Activated CD8-positive, alpha-beta memory T cell treated with anti-CD3 and anti-CD28 coated beads, Interleukin-2, amount 10 ng/mL, durations not matched to agents 7 days and 5 days (primary cell): ENCODE data around the gene ASIP. TPM values are rescaled to one million over a fixed set of nuclear protein-coding genes. Genes with fewer than 3 reads are reported as not detected.
"Not testable (repeated sequence)": the region's sequence is repeated elsewhere in the genome, so short reads cannot be mapped to it uniquely, and the experiment has no call there.

Experiments used
- ATAC-seq: fragments of 150-1000 bp; cut with Tn5 transposase; one replicate; pipeline ENCODE4 v1.10.0; 2021; ENCODE audit warnings: moderate library complexity
- CTCF ChIA-PET: fragments of 350-600 bp; sonication (Branson Sonifier 250); formaldehyde crosslinking; loops from one replicate; lab custom pipeline; 2021; ENCODE audit warnings: antibody characterized with exemption; lab: Charles Lee
- DNase-seq: peaks from one replicate; pipeline ENCODE4 v3.0.0-alpha.2; 2020
- H3K27ac Mint-ChIP-seq: one replicate; pipeline ENCODE4 v1.8.0; 2021; ENCODE audit warnings: mild to moderate bottlenecking, mixed read lengths
- H3K27me3 Mint-ChIP-seq: one replicate; pipeline ENCODE4 v1.8.0; 2021; ENCODE audit warnings: mixed read lengths
- H3K36me3 Mint-ChIP-seq: one replicate; pipeline ENCODE4 v1.8.0; 2021; ENCODE audit warnings: mild to moderate bottlenecking, mixed read lengths
- H3K4me1 Mint-ChIP-seq: one replicate; pipeline ENCODE4 v1.8.0; 2021; ENCODE audit warnings: mixed read lengths
- H3K4me3 Mint-ChIP-seq: one replicate; pipeline ENCODE4 v1.8.0; 2021; ENCODE audit warnings: mild to moderate bottlenecking, moderate library complexity, mixed read lengths
- H3K9me3 Mint-ChIP-seq: one replicate; pipeline ENCODE4 v1.8.0; 2022; ENCODE audit warnings: low read depth, mixed read lengths
- total RNA-seq, 2 experiments: library from RNA; stranded (reverse); gene quantifications; one replicate each; pipeline ENCODE4 v1.2.3, GENCODE V29; 2021

The ASIP gene, protein sequence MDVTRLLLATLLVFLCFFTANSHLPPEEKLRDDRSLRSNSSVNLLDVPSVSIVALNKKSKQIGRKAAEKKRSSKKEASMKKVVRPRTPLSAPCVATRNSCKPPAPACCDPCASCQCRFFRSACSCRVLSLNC
- not detected for total RNA-seq

DNA sequence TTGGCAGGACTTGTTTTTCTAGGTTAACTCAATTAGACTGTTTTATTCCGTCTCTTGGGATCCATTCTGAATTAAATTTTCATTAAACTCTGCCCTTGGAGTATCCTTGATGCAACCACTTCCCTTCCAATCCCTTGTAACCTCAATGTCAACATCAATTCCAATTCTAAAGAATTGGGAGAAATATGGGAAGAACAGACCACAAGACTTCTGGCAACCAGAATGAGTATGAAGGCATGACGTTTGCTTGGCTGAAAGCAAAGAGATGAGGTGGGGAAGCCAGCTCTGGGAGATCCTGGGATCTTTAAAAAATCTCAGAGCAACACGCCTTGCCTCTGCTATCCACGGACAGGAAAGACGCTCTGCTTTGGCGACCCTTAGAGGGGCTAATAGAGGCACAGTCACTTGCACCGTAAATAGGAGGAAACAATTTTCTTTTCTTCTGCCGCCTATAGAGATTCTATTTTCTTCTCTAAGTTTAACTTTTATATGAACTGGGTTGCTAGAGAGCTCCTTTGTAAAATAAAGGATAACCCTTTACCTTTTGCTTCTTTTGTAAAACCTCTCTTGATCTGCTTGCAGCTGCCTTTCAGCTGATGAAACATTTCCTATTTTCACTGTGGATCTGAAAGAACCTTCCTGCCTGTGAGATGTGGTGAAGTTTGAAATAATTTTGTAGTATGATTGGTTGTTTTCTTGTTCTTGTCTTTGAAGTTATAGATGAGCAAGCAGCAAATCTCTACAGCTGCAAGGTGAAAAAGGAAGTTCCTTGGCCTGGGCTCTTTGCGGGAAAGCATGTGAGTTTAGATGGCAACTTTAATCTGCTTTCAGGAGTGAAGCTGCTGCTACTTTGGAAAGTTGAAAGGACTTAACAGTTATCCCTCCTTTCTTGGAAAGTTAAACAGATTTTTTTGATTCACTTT lies at the start of gene ASIP:
Gene ASIP, plus strand, starts transcription at position 731 of the 923 bp plus-strand sequence. CDS start 18,952 bp downstream, outside the sequence.
- Mint-ChIP-seq H3K9me3 (peaks cover 14% of the 10 kb centered on the region), H3K36me3 (peaks cover 4% of the 10 kb centered on the region), H3K27ac (no peak within 1 kb of the TSS), H3K4me3 (no peak within 1 kb of the TSS), H3K4me1 (peaks cover 4% of the 10 kb centered on the region), H3K27me3 (peaks cover 61% of the 10 kb centered on the region)
- ATAC-seq (no peak), DNase-seq (no peak)
- CTCF ChIA-PET = interaction anchor here (1.5 to 2.2 kb wide), 2 partner anchors 15 to 50 kb away, joined by 4 to 7 read pairs; no protein-coding TSS in a partner anchor

DNA sequence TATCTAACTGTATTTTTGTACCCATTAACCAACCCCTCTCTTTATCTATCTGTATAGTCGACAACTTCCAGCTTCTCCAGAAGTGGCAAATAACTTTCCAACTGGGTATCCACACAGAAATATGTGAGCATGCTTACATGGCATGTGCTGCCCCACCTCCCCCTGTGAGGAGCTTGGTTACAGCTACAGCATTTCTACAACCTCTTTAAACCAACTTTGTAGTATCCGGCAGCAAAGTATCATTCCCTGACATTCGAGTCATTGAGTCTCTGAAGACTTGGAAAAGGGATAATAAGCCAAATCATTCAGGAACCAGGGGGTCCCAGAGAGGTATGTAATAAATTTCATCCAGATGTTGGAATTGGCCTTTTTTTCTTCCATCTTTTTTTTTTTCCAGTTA lies 48.2 kb upstream of the ASIP start:
- Mint-ChIP-seq H3K4me3 (no peak overlapping the region), H3K9me3 (no peaks in the 10 kb centered on the region), H3K27me3 (peaks cover 45% of the 10 kb centered on the region), H3K4me1 (peaks cover 10% of the 10 kb centered on the region), H3K27ac (no peak overlapping the region), H3K36me3 (no peaks in the 10 kb centered on the region)
- ATAC-seq (no peak), DNase-seq (no peak)
- CTCF ChIA-PET = no interaction called here

DNA sequence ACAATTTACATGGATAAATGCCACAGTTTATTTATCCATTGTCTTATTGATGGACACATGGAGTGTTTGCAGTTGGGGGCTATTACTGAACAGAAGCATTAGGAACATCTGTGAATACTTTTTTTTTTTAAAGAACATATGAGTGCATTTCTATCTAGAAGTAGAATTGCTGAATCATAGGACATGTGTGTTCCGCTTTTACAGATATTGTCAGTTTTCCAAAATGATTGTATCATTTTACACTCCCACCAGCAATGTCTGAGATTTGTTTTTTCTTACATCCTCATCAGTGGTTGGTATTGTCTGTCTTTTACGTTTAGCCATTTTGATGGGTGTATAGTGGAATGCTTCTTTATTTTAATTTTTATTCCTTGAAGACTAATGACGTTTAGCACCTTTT lies 42.0 kb upstream of the ASIP start:
- H3K4me3 Mint-ChIP-seq = no peak overlapping the region

DNA sequence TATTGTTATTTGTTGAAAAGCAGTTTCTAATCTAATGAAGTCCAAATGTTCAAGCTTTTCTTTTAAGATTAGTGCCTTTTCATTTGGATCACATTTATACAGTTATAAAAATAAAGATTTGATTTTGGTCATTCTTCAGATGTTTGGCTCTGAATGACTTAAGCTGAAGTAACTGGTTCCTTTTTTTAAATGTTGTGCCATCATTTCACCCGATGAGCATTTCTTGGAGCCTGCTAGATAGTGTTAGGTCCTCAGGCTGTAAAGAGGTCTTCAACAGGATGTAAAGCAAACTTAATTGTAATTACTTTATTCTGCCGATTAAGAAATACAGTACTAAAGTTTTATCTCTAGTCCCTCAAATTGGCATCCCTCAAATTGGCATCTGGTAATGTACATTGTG lies 41.2 kb upstream of the ASIP start:
- Mint-ChIP-seq H3K36me3 (no peaks in the 10 kb centered on the region), H3K9me3 (no peaks in the 10 kb centered on the region), H3K4me1 (peaks cover 3% of the 10 kb centered on the region), H3K27me3 (peaks cover 40% of the 10 kb centered on the region), H3K4me3 (no peak overlapping the region), H3K27ac (no peak overlapping the region)
- no peak for ATAC-seq
- DNase-seq = no peak
- CTCF ChIA-PET = interaction anchor here (1.4 to 1.9 kb wide), 2 partner anchors 9 to 568 kb away, joined by 4 to 8 read pairs; no protein-coding TSS in a partner anchor

More for the DNA sequence above, 42.0 kb upstream of the ASIP start:
- no peaks in the 10 kb centered on the region for H3K9me3 Mint-ChIP-seq
- H3K4me1 Mint-ChIP-seq = peaks cover 10% of the 10 kb centered on the region
- ATAC-seq = no peak
- H3K27me3 Mint-ChIP-seq = peaks cover 43% of the 10 kb centered on the region
- H3K27ac Mint-ChIP-seq = no peak overlapping the region
- no peaks in the 10 kb centered on the region for H3K36me3 Mint-ChIP-seq
- CTCF ChIA-PET = interaction anchor here (1.9 kb wide), 1 partner anchor 8 kb away, joined by 8 read pairs; no protein-coding TSS in a partner anchor
- DNase-seq = no peak

- ATAC-seq (no peak), DNase-seq (no peak)
- Mint-ChIP-seq H3K27me3 (peaks cover 44% of the 10 kb centered on the region), H3K4me3 (no peak overlapping the region), H3K27ac (no peak overlapping the region), H3K36me3 (no peaks in the 10 kb centered on the region), H3K9me3 (peaks cover 2% of the 10 kb centered on the region), H3K4me1 (no peaks in the 10 kb centered on the region)
- CTCF ChIA-PET = interaction anchor here (1.1 kb wide), 1 partner anchor 30 kb away, joined by 3 read pairs; no protein-coding TSS in a partner anchor
Measured at GRCh38 chr20:34201531-34201930, 39.7 kb upstream of the ASIP start.

DNA sequence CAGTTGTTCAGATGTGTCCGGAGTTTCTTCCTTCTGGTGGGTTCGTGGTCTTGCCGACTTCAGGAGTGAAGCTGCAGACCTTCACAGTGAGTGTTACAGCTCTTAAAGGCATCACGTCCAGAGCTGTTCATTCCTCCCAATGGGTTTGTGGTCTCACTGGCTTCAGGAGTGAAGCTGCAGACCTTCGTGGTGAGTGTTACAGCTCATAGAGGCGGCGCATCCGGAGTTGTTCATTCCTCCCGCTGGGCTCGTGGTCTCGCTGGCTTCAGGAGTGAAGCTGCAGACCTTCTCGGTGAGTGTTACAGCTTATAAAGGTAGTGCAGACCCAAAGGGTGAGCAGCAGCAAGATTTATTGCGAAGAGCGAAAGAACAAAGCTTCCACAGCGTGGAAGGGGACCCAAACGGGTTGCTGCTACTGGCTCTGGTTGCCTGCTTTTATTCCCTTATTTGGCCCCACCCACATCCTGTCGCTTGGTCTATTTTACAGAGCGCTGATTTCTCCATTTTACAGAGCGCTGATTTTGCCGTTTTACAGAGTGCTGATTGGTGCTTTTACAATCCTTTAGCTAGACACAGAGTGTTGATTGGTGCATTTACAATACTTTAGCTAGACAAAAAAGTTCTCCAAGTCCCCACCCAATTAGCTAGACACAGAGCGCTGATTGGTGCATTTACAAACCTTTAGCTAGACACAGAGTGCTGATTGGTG lies 35.9 kb upstream of the ASIP start:
- ATAC-seq, CTCF ChIA-PET, H3K36me3 Mint-ChIP-seq, H3K4me1 Mint-ChIP-seq, H3K27ac Mint-ChIP-seq, DNase-seq, H3K9me3 Mint-ChIP-seq: not testable (repeated sequence)
- H3K27me3 Mint-ChIP-seq = peaks cover 31% of the 10 kb centered on the region
- H3K4me3 Mint-ChIP-seq = peak overlapping the region; percentile 29

GRCh38 chr20:34209111-34209510 lies 32.1 kb upstream of the ASIP start:
- no peak for DNase-seq
- Mint-ChIP-seq H3K27ac (no peak overlapping the region), H3K4me3 (no peak overlapping the region), H3K9me3 (peaks cover 6% of the 10 kb centered on the region), H3K4me1 (no peaks in the 10 kb centered on the region), H3K36me3 (peaks cover 3% of the 10 kb centered on the region), H3K27me3 (peaks cover 23% of the 10 kb centered on the region)
- ATAC-seq = no peak
- CTCF ChIA-PET = no interaction called here

DNA sequence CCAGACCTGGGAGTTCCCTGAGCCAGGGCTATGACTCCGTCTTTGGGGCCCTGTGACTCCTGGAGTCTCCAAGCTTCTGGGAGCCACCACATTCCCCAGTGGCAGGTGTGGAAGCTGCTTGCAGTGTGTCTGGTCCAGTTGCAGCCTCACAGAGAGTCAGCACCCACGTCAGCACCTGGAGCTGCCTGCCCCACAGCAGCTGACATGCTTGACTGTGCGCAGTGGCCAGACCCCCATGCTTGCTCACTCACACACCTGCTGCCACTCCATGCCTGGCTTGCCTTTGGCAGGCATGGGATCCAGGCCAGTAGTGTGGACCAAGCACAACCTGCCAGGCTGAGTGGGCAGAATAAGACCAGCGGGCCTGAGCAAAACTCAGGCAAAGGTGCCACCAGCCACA lies 31.0 kb upstream of the ASIP start:
- ATAC-seq = no peak
- peaks cover 3% of the 10 kb centered on the region for H3K36me3 Mint-ChIP-seq
- CTCF ChIA-PET = interaction anchor here (0.9 kb wide), 1 partner anchor 20 kb away, joined by 3 read pairs; no protein-coding TSS in a partner anchor

GRCh38 chr20:34211591-34211990 lies 29.6 kb upstream of the ASIP start:
- ATAC-seq = no peak

More for the DNA sequence above, 31.0 kb upstream of the ASIP start:
- peaks cover 6% of the 10 kb centered on the region for H3K9me3 Mint-ChIP-seq
- H3K27ac Mint-ChIP-seq = no peak overlapping the region
- no peak for DNase-seq
- H3K27me3 Mint-ChIP-seq = peaks cover 20% of the 10 kb centered on the region
- H3K4me1 Mint-ChIP-seq = no peaks in the 10 kb centered on the region
- no peak overlapping the region for H3K4me3 Mint-ChIP-seq

DNA sequence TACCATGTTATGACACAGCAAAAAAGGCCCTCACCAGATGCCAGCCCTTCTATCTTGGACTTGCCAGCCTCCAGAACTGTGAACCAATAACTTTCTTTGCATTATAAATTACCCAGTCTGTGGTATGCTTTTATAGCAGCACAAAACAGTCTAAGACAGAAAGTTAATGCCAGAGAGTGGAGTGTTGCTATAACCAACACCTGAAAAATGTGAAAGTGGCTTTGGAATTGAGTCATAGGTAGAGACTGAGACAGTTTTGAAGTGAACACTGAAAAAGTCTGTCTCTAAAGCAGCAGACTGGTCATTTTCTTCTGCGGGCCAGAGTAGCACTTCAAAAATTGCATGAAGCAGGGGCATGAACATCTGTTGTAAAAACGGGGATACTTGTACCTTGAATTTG lies 28.0 kb upstream of the ASIP start:
- H3K36me3 Mint-ChIP-seq = peaks cover 3% of the 10 kb centered on the region
- peaks cover 4% of the 10 kb centered on the region for H3K9me3 Mint-ChIP-seq
- no peak overlapping the region for H3K27ac Mint-ChIP-seq
- no peak for DNase-seq
- no peak overlapping the region for H3K4me3 Mint-ChIP-seq
- CTCF ChIA-PET = no interaction called here
- peaks cover 15% of the 10 kb centered on the region for H3K27me3 Mint-ChIP-seq
- no peak for ATAC-seq
- peaks cover 8% of the 10 kb centered on the region for H3K4me1 Mint-ChIP-seq

More at GRCh38 chr20:34211591-34211990, 29.6 kb upstream of the ASIP start:
- Mint-ChIP-seq H3K4me1 (peaks cover 8% of the 10 kb centered on the region), H3K9me3 (peaks cover 4% of the 10 kb centered on the region), H3K36me3 (peaks cover 3% of the 10 kb centered on the region), H3K27ac (no peak overlapping the region), H3K4me3 (no peak overlapping the region), H3K27me3 (peaks cover 16% of the 10 kb centered on the region)
- no peak for DNase-seq
- CTCF ChIA-PET = no interaction called here

- Mint-ChIP-seq H3K9me3 (peaks cover 4% of the 10 kb centered on the region), H3K4me1 (peaks cover 8% of the 10 kb centered on the region), H3K36me3 (peaks cover 3% of the 10 kb centered on the region), H3K4me3 (peak overlapping the region; percentile 46), H3K27me3 (peaks cover 31% of the 10 kb centered on the region), H3K27ac (no peak overlapping the region)
- CTCF ChIA-PET = interaction anchor here (1.5 kb wide), 1 partner anchor 97 kb away, joined by 3 read pairs; no protein-coding TSS in a partner anchor
- DNase-seq = peak; percentile 62
- ATAC-seq = peak; percentile 82
Measured at GRCh38 chr20:34215711-34216381, 25.4 kb upstream of the ASIP start.

- peaks cover 2% of the 10 kb centered on the region for H3K36me3 Mint-ChIP-seq
- H3K27ac Mint-ChIP-seq = no peak overlapping the region
- H3K4me3 Mint-ChIP-seq = peak overlapping the region; percentile 29
- peaks cover 8% of the 10 kb centered on the region for H3K4me1 Mint-ChIP-seq
- CTCF ChIA-PET = interaction anchor here (1.5 kb wide), 1 partner anchor 96 kb away, joined by 3 read pairs; no protein-coding TSS in a partner anchor
- peaks cover 4% of the 10 kb centered on the region for H3K9me3 Mint-ChIP-seq
- DNase-seq (no peak), ATAC-seq (no peak)
- peaks cover 31% of the 10 kb centered on the region for H3K27me3 Mint-ChIP-seq
Measured at GRCh38 chr20:34216382-34216742, 24.9 kb upstream of the ASIP start.
